HFFc6 (cell line): ENCODE measurements around the gene TMF1. TPM values are rescaled to one million over a fixed set of nuclear protein-coding genes. Genes with fewer than 3 reads are reported as not detected.
A peak's percentile ranks its signal among the peaks of the same experiment; 100 is the strongest.

Experiments
- DNase-seq: peaks from one replicate; pipeline ENCODE4 v3.0.0-alpha.2; 2018
- H3K27ac Mint-ChIP-seq: 2 replicates; pipeline ENCODE4 v1.8.0; 2020; ENCODE audit warnings: mild to moderate bottlenecking, mixed read lengths
- H3K27me3 Mint-ChIP-seq: 2 replicates; pipeline ENCODE4 v1.8.0; 2021; ENCODE audit warnings: mild to moderate bottlenecking, moderate library complexity, mixed read lengths; ENCODE audit not compliant: insufficient read depth
- H3K36me3 Mint-ChIP-seq: 2 replicates; pipeline ENCODE4 v1.8.0; 2021; ENCODE audit warnings: low read depth, mixed read lengths
- H3K4me1 Mint-ChIP-seq: 2 replicates; pipeline ENCODE4 v1.8.0; 2020; ENCODE audit warnings: low read depth, mixed read lengths
- H3K4me3 Mint-ChIP-seq: 2 replicates; pipeline ENCODE4 v1.8.0; 2020; ENCODE audit warnings: mild to moderate bottlenecking, moderate library complexity, mixed read lengths
- H3K9me3 Mint-ChIP-seq: 2 replicates; pipeline ENCODE4 v1.8.0; 2020; ENCODE audit warnings: mild to moderate bottlenecking, mixed read lengths
- CTCF ChIP-seq: fragments of 200-600 bp; sonication (generic); IDR thresholded peaks from 2 replicates; pipeline ENCODE4 v1.5.0; 2021; ENCODE audit warnings: antibody characterized with exemption, mild to moderate bottlenecking
- total RNA-seq, 6 experiments: library from RNA; stranded (reverse); fragmentation: NEBNext Ultra II Directional; extraction: Animal tissue kit (Norgen Biotek cat#: 25700); gene quantifications; 2 replicates in 1 of 6; 3 replicates in 5 of 6; pipeline ENCODE4 v1.2.3, GENCODE V29; 2021

Gene TMF1
- total RNA-seq, 6 experiments from 2014 or later: 43.7 to 46.9 (median 45.2) TPM

GRCh38 chr3:69094467-69095205 lies 42.5 kb upstream of the TMF1 start:
- Mint-ChIP-seq H3K9me3 (no peaks in the 10 kb centered on the region), H3K27ac (peak overlapping the region; percentile 81), H3K27me3 (no peaks in the 10 kb centered on the region), H3K4me1 (peaks cover 66% of the 10 kb centered on the region), H3K4me3 (peak overlapping the region; percentile 53), H3K36me3 (peaks cover 36% of the 10 kb centered on the region)
- TF ChIP-seq CTCF: no peak
- DNase-seq: peak; percentile 63

DNA sequence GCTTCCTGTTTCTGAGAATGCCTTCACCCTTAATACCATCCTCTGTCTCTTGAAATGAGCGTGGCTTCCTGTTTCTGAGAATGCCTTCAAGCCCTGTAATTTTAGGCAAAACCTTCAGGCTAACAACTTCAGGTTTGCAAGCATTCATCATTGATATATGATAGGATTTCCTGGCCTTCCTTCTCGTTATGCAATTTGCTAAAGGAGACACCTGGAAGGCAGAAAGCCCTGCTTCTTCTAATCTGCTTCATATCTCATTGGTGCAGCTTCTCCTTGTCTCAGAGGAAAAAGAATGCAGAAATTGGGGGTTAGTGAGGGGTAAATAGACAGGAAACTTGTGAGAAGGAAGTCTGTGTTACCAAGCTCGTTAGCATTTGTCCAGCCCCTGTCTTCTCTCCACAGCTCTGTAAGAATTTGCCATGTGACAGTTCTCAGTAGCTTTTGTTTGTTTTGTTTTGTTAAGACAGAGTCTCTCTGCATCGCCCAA lies 39.9 kb upstream of the TMF1 start:
- Mint-ChIP-seq H3K27ac (peak overlapping the region; percentile 44), H3K4me1 (peaks cover 84% of the 10 kb centered on the region), H3K4me3 (no peak overlapping the region), H3K36me3 (peaks cover 35% of the 10 kb centered on the region), H3K9me3 (no peaks in the 10 kb centered on the region), H3K27me3 (no peaks in the 10 kb centered on the region)
- no peak for DNase-seq
- no peak for TF ChIP-seq CTCF

DNA sequence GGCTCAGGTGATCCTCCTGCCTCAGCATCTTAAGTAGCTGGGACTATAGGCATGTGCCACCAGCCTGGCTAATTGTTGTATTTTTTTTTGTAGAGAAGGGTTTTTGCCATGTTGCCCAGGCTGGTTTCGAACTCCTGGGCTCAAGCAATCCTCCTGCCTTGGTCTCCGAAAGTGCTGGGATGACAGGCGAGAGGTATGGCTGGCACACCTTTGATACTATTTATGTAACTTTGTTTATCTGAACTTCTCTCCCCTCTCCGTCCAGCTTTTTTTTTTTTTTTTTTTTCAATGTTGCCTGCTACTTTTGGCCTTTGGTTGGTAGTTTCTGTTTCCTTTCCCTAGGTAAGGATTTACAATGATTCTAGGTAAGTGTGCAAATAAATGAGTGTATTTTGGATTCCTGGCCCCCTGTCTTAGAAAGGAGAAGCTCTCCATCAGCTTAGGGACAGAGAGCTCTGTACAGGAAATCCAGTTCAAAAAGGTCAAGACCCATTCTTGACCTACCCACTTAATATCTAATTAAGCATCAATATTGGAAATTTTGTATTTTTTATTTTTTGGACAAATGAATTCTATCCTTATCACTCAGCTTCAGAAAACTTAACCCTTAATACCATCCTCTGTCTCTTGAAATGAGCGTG lies 39.4 kb upstream of the TMF1 start:
- no peak overlapping the region for H3K4me3 Mint-ChIP-seq
- TF ChIP-seq CTCF: no peak
- no peaks in the 10 kb centered on the region; the same call in 1 of the 2 replicates for H3K27me3 Mint-ChIP-seq
- H3K9me3 Mint-ChIP-seq: no peaks in the 10 kb centered on the region
- peaks cover 35% of the 10 kb centered on the region for H3K36me3 Mint-ChIP-seq
- no peak for DNase-seq
- peaks cover 84% of the 10 kb centered on the region for H3K4me1 Mint-ChIP-seq
- peak overlapping the region; percentile 64 for H3K27ac Mint-ChIP-seq

DNA sequence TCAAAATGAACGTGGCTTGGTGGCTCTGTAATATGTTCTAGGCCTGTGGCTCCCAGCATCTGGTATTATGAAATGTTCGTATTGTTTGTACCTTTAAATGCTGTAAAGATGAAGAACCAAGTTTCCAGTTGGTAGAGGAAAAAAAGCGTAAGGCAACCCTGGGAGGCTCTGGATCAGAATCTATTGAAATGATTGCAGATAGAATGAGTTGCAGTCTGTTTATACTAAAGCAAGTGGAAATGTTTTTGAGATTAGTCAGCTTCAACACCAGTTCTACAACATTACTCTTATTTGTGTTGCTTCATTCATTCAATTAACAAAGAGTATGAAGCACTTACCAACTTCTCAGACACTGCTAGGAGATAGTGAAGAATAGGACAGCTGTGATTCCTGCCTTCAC lies 37.9 kb upstream of the TMF1 start:
- Mint-ChIP-seq H3K36me3 (peaks cover 25% of the 10 kb centered on the region), H3K9me3 (no peaks in the 10 kb centered on the region), H3K27me3 (peaks cover 1% of the 10 kb centered on the region; the same call in 1 of the 2 replicates), H3K4me3 (peak overlapping the region; percentile 56), H3K27ac (peak overlapping the region; percentile 63), H3K4me1 (peaks cover 82% of the 10 kb centered on the region)
- TF ChIP-seq CTCF: no peak
- peak; percentile 69 for DNase-seq

DNA sequence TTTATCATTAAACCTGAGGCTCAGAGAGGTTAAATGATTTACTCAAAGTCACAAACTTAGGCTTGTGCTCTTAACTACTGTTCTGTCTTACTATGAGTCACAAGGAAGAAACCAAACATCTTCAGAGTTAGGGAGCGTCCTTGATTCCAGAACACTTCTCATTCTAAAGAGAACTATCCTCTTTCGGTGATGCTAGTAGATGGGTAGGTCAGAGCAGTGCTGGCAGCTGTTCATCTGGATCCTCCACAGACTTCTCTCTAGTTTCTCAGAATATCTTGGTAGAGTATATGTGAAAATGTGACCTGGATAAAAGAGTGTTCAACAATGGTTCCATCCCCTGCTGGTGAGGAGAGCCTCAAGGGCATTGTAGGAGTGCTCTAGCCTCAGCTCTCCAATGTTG lies 35.9 kb upstream of the TMF1 start:
- H3K27me3 Mint-ChIP-seq: peaks cover 1% of the 10 kb centered on the region
- peak overlapping the region; percentile 73 for H3K27ac Mint-ChIP-seq
- peaks cover 23% of the 10 kb centered on the region for H3K36me3 Mint-ChIP-seq
- peaks cover 80% of the 10 kb centered on the region for H3K4me1 Mint-ChIP-seq
- H3K4me3 Mint-ChIP-seq: peak overlapping the region; percentile 64
- DNase-seq: peak; percentile 64
- no peaks in the 10 kb centered on the region for H3K9me3 Mint-ChIP-seq
- no peak for TF ChIP-seq CTCF
